HG03135 (cell line): Measurements from ENCODE around the gene ZBTB34.

Source experiments
- ATAC-seq: cut with Tn5 transposase; IDR thresholded peaks from one replicate; pipeline ENCODE4 v1.9.1; 2021; ENCODE audit warnings: mild to moderate bottlenecking, moderate library complexity; ENCODE audit not compliant: unreplicated experiment

Gene ZBTB34

GRCh38 chr9:126875756-126876510 lies 15.5 kb downstream of the ZBTB34 start:
- no peak for ATAC-seq

- no peak for ATAC-seq
Observed at GRCh38 chr9:126876531-126876930, 16.1 kb downstream of the ZBTB34 start.

GRCh38 chr9:126877418-126877817 lies 17.0 kb downstream of the ZBTB34 start:
- ATAC-seq = no peak

DNA sequence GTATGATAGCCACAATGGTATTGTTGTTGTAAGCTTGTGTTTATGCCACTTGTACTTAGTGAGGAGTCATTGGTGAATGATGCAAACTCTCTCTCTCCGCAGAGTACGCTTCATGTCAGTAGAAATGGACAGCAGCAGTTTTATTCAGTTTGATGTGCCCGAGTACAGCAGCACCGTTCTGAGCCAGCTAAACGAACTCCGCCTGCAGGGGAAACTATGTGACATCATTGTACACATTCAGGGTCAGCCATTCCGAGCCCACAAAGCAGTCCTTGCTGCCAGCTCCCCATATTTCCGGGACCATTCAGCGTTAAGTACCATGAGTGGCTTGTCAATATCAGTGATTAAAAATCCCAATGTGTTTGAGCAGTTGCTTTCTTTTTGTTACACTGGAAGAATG lies 18.8 kb downstream of the ZBTB34 start:
- no peak for ATAC-seq

DNA sequence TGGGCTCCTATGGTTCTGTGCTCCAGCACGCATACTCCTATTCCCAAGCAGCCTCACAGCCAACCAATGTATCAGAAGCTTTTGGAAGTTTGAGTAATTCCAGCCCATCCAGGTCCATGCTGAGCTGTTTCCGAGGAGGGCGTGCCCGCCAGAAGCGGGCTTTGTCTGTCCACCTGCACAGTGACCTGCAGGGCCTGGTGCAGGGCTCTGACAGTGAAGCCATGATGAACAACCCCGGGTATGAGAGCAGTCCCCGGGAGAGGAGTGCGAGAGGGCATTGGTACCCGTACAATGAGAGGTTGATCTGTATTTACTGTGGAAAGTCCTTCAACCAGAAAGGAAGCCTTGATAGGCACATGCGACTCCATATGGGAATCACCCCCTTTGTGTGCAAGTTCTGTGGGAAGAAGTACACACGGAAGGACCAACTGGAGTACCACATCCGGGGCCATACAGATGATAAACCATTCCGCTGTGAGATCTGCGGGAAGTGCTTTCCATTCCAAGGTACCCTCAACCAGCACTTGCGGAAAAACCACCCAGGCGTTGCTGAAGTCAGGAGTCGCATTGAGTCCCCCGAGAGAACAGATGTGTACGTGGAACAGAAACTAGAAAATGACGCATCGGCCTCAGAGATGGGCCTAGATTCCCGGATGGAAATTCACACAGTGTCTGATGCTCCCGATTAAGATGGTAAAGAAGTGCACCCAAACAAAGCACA lies 19.9 kb downstream of the ZBTB34 start:
- no peak for ATAC-seq

DNA sequence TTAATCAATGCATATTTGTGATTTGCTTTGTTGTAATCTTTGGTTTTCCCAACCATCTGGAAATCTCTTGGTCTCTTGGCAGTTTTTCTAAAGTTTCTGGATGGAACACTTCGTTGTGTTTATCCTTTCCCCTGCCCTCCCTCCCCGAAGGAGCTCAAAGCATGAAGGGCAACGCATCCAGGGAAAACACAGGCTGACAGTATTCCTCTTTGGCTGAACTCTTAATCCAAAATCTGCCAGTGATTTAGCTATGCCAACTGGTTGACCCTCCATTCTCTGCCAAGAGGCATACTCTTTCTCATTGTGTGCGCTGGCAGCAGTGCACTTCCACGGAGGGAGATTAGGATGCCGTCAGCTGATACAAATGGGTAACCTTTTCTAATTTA lies 20.5 kb downstream of the ZBTB34 start:
- ATAC-seq = no peak

- ATAC-seq = no peak
Observed at GRCh38 chr9:126882746-126883145, 22.3 kb downstream of the ZBTB34 start.

DNA sequence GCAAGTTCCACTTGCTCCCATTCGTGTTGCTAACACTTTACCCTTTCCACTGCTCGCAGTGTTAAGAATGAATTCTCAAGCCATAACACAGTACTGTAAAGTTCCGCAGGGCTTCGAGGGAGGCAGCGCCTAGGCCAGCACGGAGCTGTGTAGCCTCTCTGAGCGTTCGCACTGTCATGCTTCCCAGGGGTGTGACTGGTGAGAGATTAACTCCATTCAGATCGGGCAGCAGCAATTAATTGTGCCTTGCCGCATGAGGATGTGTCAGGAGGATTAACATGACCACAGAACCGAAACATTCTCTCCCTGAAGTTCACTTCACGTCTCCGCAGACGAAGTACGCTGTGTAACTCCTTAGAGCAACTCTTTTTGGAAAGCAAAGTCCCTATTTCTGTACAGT lies 23.2 kb downstream of the ZBTB34 start:
- ATAC-seq = no peak

DNA sequence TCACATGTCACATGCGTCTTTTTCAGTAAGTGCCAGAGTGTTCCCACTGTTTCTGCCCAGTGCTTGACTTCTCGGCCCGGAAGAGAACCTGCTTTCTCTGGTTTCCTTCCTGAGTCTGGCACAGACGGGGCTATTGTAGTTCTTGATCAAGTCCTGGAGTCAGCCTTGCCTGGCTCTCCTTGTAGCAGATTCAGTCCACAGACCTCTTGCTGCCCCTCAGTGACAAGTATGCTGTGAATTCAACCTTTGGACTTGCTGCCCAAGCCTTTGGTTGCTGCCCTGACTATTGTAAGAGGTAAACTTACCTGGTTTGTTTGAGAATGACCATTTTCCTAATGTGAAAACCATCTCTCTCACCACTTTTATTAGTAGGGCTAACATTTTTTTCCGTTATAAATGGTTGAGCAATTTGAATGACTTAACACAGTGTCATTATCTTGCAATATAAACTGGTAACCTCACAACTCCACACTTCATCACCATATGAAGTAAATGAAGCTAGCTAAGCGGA lies 24.7 kb downstream of the ZBTB34 start:
- ATAC-seq = no peak

GRCh38 chr9:126886034-126886822 lies 25.8 kb downstream of the ZBTB34 start:
- ATAC-seq = no peak

GRCh38 chr9:126886897-126887296 lies 26.5 kb downstream of the ZBTB34 start:
- ATAC-seq = no peak

- ATAC-seq = no peak
Observed at GRCh38 chr9:126891676-126892075, 31.2 kb downstream of the ZBTB34 start.

- no peak for ATAC-seq
Observed at GRCh38 chr9:126893079-126893478, 32.6 kb downstream of the ZBTB34 start.

DNA sequence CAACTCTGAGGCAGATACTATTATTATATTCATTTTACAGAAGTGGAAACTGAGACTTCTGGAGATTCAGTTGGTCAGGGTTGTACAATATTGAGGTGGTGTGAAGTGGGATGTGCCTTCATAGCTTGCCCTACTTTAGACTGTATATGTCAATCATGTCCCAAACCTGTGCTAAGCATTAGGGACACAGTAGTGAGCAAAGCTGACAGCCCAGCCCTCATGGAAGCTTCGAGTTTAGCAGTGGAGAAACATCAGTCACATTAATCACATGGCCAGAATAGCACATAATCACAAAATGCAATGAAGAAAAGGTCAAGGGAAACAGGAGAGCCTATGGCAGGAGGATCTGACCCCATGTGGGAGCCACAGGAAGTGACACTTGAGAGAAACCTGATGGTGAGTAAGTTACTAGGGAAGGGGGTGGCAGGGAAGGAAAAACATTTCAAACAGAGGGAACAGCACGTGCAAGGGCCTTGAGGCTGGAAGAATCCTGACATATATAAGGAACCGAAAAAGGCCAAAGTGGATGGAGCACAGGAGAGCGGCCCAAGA lies 33.7 kb downstream of the ZBTB34 start:
- no peak for ATAC-seq

DNA sequence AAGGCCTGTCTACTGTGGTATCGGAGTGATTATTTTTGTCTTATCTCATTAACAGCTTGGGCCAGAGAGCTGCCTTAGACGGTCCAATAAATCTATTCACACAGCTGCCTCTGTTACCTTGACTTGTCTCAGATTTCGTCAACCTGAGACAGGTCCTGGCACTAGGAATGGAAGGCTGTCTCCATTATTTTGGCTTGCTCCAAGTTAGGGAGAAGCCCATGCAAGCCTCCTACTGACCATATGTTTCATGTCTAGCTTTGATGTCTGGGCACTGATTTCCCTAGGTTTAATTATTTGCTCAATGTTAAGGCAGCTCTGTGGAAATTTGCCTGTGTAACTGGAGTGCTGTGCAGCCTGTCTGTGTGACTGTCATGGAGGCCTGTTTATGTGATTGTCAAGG lies 41.8 kb downstream of the ZBTB34 start:
- no peak for ATAC-seq

DNA sequence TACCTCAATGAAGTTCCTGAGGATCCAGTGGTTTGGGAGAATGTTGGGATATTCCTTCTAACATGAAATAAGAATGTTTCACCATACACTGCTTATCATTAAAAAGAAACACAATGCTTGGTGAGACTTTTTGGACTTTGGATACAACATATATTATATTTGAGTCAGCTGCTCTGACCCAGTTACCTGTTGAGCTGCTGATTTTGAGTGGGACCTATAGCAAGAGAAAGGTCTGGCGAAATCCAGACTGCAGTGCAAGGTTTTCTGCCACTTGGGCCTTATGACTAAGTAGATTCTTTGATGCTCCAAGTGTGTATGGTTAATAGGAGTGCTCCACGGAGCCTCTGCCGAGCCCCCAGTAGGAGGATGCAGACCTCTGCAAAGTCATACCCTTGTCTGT lies 44.1 kb downstream of the ZBTB34 start:
- no peak for ATAC-seq

GRCh38 chr9:126906091-126906490 lies 45.7 kb downstream of the ZBTB34 start:
- no peak for ATAC-seq

DNA sequence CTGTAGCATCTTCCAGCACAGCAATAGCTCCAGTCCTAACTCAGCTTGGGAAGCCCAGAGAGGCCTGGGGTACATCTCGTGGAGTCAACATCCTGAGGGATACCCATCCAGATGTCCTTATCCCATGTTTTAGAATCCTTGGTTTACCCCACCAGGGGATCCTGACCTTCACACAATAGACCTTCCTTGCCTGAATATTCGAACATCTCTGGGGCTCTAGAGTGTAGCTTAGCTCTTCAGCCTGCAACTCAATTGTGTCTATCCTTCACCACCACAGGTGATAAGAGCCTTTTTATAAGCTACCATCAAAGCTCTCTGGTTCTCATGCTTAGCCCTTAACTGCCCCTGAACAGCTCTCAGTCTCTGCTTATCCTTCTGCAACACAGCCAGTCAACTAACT lies 46.6 kb downstream of the ZBTB34 start:
- ATAC-seq = no peak

DNA sequence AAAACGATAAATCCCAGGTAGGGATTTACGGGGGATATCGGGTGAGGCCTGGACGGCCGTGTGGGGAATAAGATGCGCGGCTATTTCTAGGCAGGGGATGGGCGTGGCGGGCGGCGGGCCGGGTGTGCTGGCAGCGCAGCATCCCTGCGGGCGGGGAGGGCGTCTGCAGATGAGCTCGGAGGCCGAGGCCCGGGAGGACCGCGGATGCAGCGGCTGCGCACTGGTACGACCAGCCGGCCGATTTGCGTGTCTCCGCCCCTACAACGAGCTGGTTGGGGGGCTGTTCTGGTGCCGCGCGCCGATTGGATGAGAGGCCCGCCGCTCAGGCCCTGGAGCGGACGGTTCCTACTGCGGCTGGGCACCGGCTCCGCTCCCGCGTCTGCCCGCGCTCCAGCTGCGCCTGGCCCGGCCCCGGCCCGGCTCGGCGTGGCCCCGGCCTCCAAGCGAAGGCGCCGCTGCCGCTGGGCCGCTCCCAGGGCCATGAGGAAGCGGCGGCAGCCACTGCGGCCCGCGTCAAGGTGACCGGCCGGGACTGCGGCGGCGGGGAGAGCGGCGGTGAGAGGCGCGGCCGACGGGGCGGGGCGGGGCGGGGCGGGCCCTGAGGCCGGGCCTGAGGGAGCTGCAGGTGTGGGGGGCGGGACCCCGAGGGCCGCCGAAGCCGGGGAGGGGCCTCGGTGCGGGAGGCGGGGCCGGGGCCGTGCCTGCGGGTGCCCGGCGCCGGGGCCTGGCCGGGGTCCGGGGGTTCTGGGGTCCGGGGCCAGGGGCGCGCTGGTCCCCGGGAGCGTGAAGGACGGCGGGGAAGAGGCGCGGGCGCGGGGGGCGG lies 54.2 kb downstream of the ZBTB34 start, which contains the start of gene RALGPS1:
RALGPS1 (plus strand) TSS at position 325 of the 823 bp plus-strand sequence. CDS start 47,508 bp downstream, outside the sequence.
- peak; percentile 97 for ATAC-seq

DNA sequence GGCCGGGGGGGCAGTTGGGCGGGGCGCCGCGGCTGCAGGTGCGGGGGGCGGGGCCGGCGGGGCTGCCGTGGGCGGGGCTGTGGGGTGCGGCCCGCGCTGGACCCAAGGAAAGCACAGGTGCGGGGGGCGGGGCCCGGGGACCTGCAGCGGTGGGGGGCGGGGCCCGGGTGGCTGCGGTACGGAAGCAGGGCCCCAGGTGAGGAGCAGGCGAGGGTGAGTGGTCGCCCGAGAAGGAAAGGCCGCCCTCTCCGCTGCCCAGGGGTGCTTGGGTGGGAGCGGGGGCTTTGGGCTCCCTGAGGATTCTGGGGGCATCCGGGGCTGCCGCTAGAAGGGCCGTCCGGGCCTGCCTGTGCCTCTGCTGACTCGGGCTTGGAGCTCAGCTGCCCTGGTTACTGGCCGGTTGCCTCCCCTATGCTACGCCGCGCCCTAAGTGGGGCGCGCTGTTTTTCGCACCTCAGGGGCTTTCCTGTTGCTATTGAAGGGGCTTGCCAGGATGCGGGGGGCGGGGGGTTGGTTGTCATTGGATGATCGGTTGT lies 54.9 kb downstream of the ZBTB34 start:
- peak; percentile 3 for ATAC-seq
